Adipocyte (in vitro differentiated cells): ENCODE results near the gene MAGI3.
"Not testable (repeated sequence)": the region's sequence is repeated elsewhere in the genome, so short reads cannot be mapped to it uniquely, and the experiment has no call there.

Experiments
- DNase-seq: peaks from one replicate; pipeline ENCODE4 v3.0.0-alpha.2; 2015; ENCODE audit warnings: low read depth
- H3K27me3 ChIP-seq: replicated peaks from 2 replicates; pipeline ENCODE4 v1.7.0; 2013; ENCODE audit warnings: mild to moderate bottlenecking, low read length, moderate library complexity; ENCODE audit not compliant: control insufficient read depth, insufficient read depth
- H3K36me3 ChIP-seq: 2 replicates; pipeline ENCODE4 v1.7.0; 2013; ENCODE audit warnings: low read length, mild to moderate bottlenecking, moderate library complexity; ENCODE audit not compliant: control insufficient read depth, insufficient read depth, severe bottlenecking
- H3K4me1 ChIP-seq: 2 replicates; pipeline ENCODE4 v1.7.0; 2013; ENCODE audit warnings: mild to moderate bottlenecking, low read length, moderate library complexity; ENCODE audit not compliant: control insufficient read depth, insufficient read depth
- H3K4me3 ChIP-seq: 2 replicates; pipeline ENCODE4 v1.7.0; 2013; ENCODE audit warnings: mild to moderate bottlenecking, low read length, moderate library complexity
- H3K9ac ChIP-seq: 2 replicates; pipeline ENCODE4 v1.7.0; 2013; ENCODE audit warnings: mild to moderate bottlenecking, low read length, moderate library complexity
- H3K9me3 ChIP-seq: 2 replicates; pipeline ENCODE4 v1.7.0; 2013; ENCODE audit warnings: mild to moderate bottlenecking, low read length, moderate library complexity; ENCODE audit not compliant: control insufficient read depth

Gene MAGI3

DNA sequence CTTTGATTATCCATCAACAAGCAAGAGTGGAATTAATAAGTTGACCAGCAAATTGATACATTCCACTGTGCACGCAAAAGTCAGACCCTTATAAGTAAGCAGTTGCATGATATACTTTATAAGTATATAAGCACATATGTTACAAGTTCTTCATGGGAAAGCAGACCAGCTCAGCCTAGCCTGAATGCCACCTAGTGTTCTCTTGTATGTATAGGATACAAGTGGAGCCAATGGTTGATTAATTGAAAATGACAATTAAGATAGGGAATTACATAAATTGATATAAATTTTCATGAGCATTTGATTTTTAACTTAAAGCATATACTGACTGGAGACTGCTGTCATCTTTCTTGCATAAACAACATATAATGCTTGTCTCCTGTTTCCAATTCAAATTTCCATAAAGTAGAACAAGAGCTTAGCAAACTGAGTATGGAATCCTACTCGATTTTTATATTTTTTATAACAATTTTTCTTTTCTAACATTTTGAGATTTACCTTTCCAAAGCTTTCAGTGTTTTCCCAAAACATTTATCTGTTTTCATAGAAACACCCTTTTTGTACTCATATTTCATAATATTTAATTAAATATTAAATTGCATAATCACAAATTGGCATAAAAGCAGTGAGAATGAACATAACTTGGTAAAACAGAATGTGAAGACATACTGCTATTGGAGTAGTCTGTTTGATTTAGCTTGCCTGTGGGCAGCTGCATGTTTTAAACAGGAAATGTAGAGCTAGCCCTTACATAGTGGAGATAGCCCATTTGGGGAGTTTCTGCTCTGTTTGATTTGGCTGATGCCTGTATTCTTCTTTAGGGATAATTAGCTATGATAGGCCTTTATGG is 62.8 kb downstream of the MAGI3 start:
- H3K4me1 ChIP-seq = peaks cover 45% of the 10 kb centered on the region
- peak; percentile 73 for DNase-seq
- no peaks in the 10 kb centered on the region for H3K27me3 ChIP-seq
- no peaks in the 10 kb centered on the region for H3K9me3 ChIP-seq
- no peak overlapping the region for H3K4me3 ChIP-seq
- H3K36me3 ChIP-seq = no peaks in the 10 kb centered on the region
- H3K9ac ChIP-seq = no peak overlapping the region

DNA sequence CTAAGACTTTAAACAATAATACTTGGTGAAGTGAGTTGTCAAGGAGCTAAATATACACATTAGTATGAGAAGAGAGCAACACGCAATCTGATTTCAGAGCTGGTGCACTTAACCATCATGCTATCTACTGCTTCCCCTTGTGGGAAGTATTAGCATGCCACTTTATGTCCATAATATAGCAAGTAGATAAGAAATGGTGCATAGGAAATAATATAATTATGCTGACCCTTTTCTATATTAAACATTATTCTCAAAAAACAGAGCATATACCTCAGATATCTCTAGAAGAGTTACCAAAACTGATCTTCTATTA is 63.4 kb downstream of the MAGI3 start:
- Histone ChIP-seq H3K9ac (no peak overlapping the region), H3K36me3 (no peaks in the 10 kb centered on the region), H3K9me3 (no peaks in the 10 kb centered on the region), H3K4me1 (peaks cover 51% of the 10 kb centered on the region), H3K27me3 (no peaks in the 10 kb centered on the region), H3K4me3 (no peak overlapping the region)
- DNase-seq = no peak

- H3K36me3 ChIP-seq = no peaks in the 10 kb centered on the region
- no peaks in the 10 kb centered on the region for H3K27me3 ChIP-seq
- no peaks in the 10 kb centered on the region for H3K9me3 ChIP-seq
- no peak overlapping the region for H3K4me3 ChIP-seq
- DNase-seq = no peak
- H3K4me1 ChIP-seq = peaks cover 67% of the 10 kb centered on the region
- no peak overlapping the region for H3K9ac ChIP-seq
These were observed 65.1 kb downstream of the MAGI3 start for GRCh38 chr1:113455374-113455773.

DNA sequence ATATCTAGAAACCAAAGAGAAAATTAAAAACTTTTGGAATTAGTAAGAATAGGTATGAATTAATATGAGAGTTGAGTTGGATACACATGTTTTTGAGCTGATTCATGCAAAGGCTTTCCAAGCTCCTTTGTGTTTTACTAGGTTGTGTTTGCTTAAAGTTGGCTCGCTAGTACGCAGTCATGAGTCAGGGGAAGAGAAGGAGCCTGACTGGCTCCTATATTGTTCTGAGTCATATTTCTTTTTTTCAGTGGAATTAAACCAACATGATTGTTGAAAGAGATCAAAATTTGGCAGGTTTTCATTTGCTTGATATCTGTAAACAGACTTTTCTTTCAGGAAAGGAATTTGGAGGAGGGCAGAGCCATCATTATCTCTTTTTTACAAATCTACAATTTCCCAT is 66.7 kb downstream of the MAGI3 start:
- Histone ChIP-seq H3K4me1 (peaks cover 67% of the 10 kb centered on the region), H3K9me3 (no peaks in the 10 kb centered on the region), H3K27me3 (no peaks in the 10 kb centered on the region), H3K9ac (no peak overlapping the region), H3K4me3 (peak overlapping the region; percentile 45), H3K36me3 (no peaks in the 10 kb centered on the region)
- DNase-seq = peak; percentile 92

DNA sequence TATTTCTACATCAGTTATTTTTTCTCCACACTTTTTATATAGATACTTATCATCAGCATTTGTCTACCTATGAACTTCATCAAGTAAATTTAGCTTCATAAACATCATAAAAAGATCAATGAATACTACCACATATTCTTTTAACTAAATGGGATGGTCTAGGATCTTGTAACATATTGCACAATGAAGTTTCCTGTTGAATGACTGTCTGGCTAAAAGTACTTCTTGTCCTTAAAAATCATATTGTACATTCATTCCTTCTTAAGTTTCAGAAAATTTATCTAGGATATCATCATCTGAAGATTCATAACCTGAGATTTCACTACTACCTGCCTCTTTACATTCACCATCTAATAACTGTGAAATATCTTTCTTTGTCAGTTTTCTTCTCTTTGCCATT is 69.0 kb downstream of the MAGI3 start:
- Histone ChIP-seq H3K9me3 (no peaks in the 10 kb centered on the region), H3K36me3 (no peaks in the 10 kb centered on the region), H3K9ac (peak overlapping the region; percentile 9), H3K4me1 (peaks cover 52% of the 10 kb centered on the region), H3K27me3 (no peaks in the 10 kb centered on the region), H3K4me3 (peak overlapping the region; percentile 19)
- DNase-seq = peak; percentile 63

DNA sequence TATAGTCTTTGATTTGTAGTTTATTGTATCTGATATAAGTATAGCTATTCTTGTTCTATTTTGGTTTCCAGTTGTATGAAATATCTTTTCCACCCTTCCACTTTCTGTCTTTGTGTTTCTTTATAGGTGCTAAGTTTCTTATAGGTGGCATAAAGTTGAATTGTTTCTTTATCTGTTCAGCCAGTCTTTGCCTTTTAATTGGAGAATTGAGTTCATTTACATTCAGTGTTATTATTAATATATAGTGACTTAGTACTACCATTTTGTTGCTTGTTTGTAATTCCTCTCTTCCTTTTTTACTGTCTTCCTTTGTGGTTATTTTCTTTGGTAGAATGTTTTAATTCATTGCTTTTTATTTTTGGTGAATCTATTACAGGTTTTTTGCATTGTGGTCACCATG is 77.7 kb downstream of the MAGI3 start:
- Histone ChIP-seq H3K4me1 (no peaks in the 10 kb centered on the region), H3K36me3 (no peaks in the 10 kb centered on the region), H3K9me3 (peaks cover 18% of the 10 kb centered on the region), H3K4me3 (no peak overlapping the region), H3K27me3 (no peaks in the 10 kb centered on the region), H3K9ac (no peak overlapping the region)
- DNase-seq = no peak

GRCh38 chr1:113478427-113479195 is 88.3 kb downstream of the MAGI3 start:
- not testable (repeated sequence) for H3K4me1 ChIP-seq, H3K4me3 ChIP-seq, H3K36me3 ChIP-seq, H3K27me3 ChIP-seq, DNase-seq, H3K9ac ChIP-seq
- peaks cover 21% of the 10 kb centered on the region for H3K9me3 ChIP-seq

DNA sequence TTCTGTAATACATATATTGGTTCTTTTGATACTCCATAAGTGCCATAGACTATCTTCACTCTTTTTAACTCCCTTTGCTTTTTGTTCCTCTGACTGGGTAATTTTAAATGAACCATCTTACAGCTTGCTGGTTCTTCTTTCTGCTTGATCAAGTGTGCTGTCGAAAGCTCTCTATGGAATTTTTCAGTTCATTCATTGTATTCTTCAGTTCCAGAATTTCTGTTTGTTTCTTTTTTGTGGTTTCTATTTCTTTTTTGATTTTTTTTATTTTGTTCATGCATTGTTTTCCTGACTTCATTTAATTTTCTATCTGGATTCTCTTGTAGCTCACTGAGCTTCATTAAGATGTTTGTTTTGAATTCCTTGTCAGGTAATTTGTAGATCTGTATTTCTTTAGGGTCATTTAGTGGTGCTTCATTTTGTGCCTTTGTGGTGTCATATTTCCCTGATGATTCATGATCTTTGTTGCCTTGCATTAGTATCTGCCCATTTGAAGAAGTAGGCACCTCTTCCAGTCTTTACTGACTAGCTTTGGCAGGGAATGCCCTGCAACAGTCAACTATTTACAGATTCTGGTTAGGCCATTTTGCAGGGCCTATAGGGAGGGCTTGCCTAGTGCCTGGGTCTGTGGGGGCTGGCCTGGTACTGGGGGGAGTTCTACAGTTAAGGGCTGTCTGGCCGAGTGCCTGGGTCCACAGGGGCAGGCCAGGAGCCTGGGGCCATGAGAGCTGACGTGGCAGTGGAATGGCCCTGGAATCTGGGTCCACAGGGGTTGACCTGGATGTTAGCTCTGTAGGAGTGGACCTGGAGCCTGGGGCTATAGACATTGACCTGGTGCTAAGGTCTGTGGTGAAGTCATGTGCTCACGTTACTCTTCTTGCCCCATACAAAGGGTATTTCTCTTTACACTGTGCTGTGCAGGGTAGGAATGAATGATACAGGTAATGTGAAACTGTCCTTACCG is 89.7 kb downstream of the MAGI3 start:
- Histone ChIP-seq H3K9me3 (peaks cover 21% of the 10 kb centered on the region), H3K4me3 (peak overlapping the region; percentile 39), H3K9ac (no peak overlapping the region), H3K4me1 (no peaks in the 10 kb centered on the region), H3K27me3 (no peaks in the 10 kb centered on the region), H3K36me3 (no peaks in the 10 kb centered on the region)
- no peak for DNase-seq

- not testable (repeated sequence) for H3K9me3 ChIP-seq, H3K4me1 ChIP-seq, H3K27me3 ChIP-seq, H3K36me3 ChIP-seq, H3K4me3 ChIP-seq, DNase-seq, H3K9ac ChIP-seq
These were observed 94.8 kb downstream of the MAGI3 start for GRCh38 chr1:113485131-113485530.

GRCh38 chr1:113488576-113489177 is 98.4 kb downstream of the MAGI3 start:
- no peak overlapping the region for H3K9ac ChIP-seq
- H3K27me3 ChIP-seq = no peaks in the 10 kb centered on the region
- peaks cover 13% of the 10 kb centered on the region for H3K9me3 ChIP-seq
- no peaks in the 10 kb centered on the region for H3K4me1 ChIP-seq
- H3K4me3 ChIP-seq = no peak overlapping the region
- H3K36me3 ChIP-seq = no peaks in the 10 kb centered on the region
- DNase-seq = no peak
